Mesothelial cell of epicardium (in vitro differentiated cells): ENCODE results near the gene KCNQ2. TPM values are rescaled to one million over a fixed set of nuclear protein-coding genes. Genes with fewer than 3 reads are reported as not detected.

ENCODE experiments used
- DNase-seq, 2 experiments: peaks; one replicate each; pipeline ENCODE4 v3.0.0; 2021; ENCODE audit warnings: low spot score in 2 of 2; ENCODE audit not compliant: unreplicated experiment in 2 of 2
- H3K27ac Mint-ChIP-seq: 2 replicates; pipeline ENCODE4 v1.8.0; 2021; ENCODE audit warnings: mixed read lengths
- H3K27me3 Mint-ChIP-seq: 2 replicates; pipeline ENCODE4 v1.8.0; 2021; ENCODE audit warnings: low read depth, mixed read lengths
- H3K36me3 Mint-ChIP-seq: 2 replicates; pipeline ENCODE4 v1.8.0; 2021; ENCODE audit warnings: mixed read lengths
- H3K4me1 Mint-ChIP-seq: 2 replicates; pipeline ENCODE4 v1.8.0; 2021; ENCODE audit warnings: mixed read lengths
- H3K4me3 Mint-ChIP-seq: 2 replicates; pipeline ENCODE4 v1.8.0; 2021; ENCODE audit warnings: mild to moderate bottlenecking, moderate library complexity, mixed read lengths
- H3K9me3 Mint-ChIP-seq: 2 replicates; pipeline ENCODE4 v1.8.0; 2021; ENCODE audit warnings: mixed read lengths
- total RNA-seq: library from RNA; stranded (reverse); gene quantifications from 3 replicates; pipeline ENCODE4 v1.2.1, GENCODE V29; 2021
- TF ChIP-seq, protein P1 (sequence below): fragments of 200-600 bp; sonication (generic); IDR thresholded peaks from one replicate; pipeline ENCODE4 v1.5.0; 2021; ENCODE audit warnings: antibody characterized with exemption; ENCODE audit not compliant: unreplicated experiment

KCNQ2 gene
- total RNA-seq, 1 donor from 2014 or later, result 11.8 TPM

- no peak overlapping the region for H3K27ac Mint-ChIP-seq
- TF ChIP-seq, protein P1, sequence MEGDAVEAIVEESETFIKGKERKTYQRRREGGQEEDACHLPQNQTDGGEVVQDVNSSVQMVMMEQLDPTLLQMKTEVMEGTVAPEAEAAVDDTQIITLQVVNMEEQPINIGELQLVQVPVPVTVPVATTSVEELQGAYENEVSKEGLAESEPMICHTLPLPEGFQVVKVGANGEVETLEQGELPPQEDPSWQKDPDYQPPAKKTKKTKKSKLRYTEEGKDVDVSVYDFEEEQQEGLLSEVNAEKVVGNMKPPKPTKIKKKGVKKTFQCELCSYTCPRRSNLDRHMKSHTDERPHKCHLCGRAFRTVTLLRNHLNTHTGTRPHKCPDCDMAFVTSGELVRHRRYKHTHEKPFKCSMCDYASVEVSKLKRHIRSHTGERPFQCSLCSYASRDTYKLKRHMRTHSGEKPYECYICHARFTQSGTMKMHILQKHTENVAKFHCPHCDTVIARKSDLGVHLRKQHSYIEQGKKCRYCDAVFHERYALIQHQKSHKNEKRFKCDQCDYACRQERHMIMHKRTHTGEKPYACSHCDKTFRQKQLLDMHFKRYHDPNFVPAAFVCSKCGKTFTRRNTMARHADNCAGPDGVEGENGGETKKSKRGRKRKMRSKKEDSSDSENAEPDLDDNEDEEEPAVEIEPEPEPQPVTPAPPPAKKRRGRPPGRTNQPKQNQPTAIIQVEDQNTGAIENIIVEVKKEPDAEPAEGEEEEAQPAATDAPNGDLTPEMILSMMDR, result no peak
- H3K36me3 Mint-ChIP-seq, result no peaks in the 10 kb centered on the region
- H3K4me1 Mint-ChIP-seq, result peaks cover 3% of the 10 kb centered on the region
- H3K27me3 Mint-ChIP-seq, result no peaks in the 10 kb centered on the region
- no peaks in the 10 kb centered on the region for H3K9me3 Mint-ChIP-seq
- DNase-seq, result no peak
- no peak overlapping the region for H3K4me3 Mint-ChIP-seq
Observed at GRCh38 chr20:63433351-63433750, 39.1 kb downstream of the KCNQ2 start.

GRCh38 chr20:63432577-63433325 is 39.7 kb downstream of the KCNQ2 start:
- no peak overlapping the region for H3K27ac Mint-ChIP-seq
- peaks cover 3% of the 10 kb centered on the region for H3K4me1 Mint-ChIP-seq
- H3K36me3 Mint-ChIP-seq, result no peaks in the 10 kb centered on the region
- H3K27me3 Mint-ChIP-seq, result no peaks in the 10 kb centered on the region
- TF ChIP-seq, protein P1, result no peak
- no peaks in the 10 kb centered on the region for H3K9me3 Mint-ChIP-seq
- no peak overlapping the region for H3K4me3 Mint-ChIP-seq
- DNase-seq, result no peak

DNA sequence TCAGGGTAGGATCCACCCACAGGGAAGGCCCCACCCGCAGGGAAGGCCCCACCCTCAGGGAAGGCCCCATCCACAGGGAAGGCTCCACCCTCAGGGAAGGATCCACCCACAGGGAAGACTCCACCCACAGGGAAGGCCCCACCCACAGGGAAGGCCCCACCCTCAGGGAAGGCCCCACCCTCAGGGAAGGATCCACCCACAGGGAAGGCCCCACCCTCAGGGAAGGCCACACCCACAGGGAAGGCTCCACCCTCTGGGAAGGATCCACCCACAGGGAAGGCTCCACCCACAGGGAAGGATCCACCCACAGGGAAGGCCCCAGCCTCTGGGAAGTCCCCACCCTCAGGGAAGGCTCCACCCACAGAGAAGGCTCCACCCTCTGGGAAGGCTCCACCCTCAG is 40.5 kb downstream of the KCNQ2 start:
- H3K27me3 Mint-ChIP-seq, result peaks cover 1% of the 10 kb centered on the region
- no peak overlapping the region for H3K4me3 Mint-ChIP-seq
- DNase-seq, result no peak

DNA sequence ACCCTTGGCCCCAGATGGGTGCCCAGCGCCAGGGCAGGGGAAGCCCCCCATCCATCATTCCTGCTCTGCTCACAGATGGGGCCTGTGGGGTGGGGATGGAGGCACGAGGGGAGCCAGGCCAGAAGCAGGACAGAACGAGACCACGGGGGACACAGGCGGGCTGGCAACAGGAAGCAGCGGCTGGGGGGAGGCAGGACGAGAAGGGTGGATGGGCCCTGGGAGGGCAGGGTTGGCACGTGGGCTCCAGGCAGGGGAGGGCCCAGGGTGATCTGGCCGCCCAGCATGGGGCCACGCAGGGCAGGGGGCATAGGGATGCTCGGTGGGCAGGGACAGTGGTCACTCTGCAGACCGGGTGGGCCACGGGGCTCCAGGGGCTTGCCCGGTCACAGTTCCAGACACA is 41.6 kb downstream of the KCNQ2 start:
- peaks cover 3% of the 10 kb centered on the region for H3K4me1 Mint-ChIP-seq
- H3K27me3 Mint-ChIP-seq, result peaks cover 8% of the 10 kb centered on the region
- H3K27ac Mint-ChIP-seq, result no peak overlapping the region

More for the DNA sequence above, 40.5 kb downstream of the KCNQ2 start:
- TF ChIP-seq, protein P1, result no peak
- Mint-ChIP-seq H3K36me3 (no peaks in the 10 kb centered on the region), H3K27ac (no peak overlapping the region), H3K4me1 (peaks cover 3% of the 10 kb centered on the region), H3K9me3 (no peaks in the 10 kb centered on the region)

GRCh38 chr20:63429992-63430391 is 42.5 kb downstream of the KCNQ2 start:
- TF ChIP-seq, protein P1, result no peak
- H3K36me3 Mint-ChIP-seq, result no peaks in the 10 kb centered on the region
- H3K27me3 Mint-ChIP-seq, result peaks cover 12% of the 10 kb centered on the region
- H3K9me3 Mint-ChIP-seq, result no peaks in the 10 kb centered on the region
- H3K4me3 Mint-ChIP-seq, result no peak overlapping the region
- H3K4me1 Mint-ChIP-seq, result peaks cover 3% of the 10 kb centered on the region
- DNase-seq, result no peak
- H3K27ac Mint-ChIP-seq, result no peak overlapping the region

More for the DNA sequence above, 41.6 kb downstream of the KCNQ2 start:
- TF ChIP-seq, protein P1, result no peak
- DNase-seq, result no peak
- no peak overlapping the region for H3K4me3 Mint-ChIP-seq
- no peaks in the 10 kb centered on the region for H3K36me3 Mint-ChIP-seq
- H3K9me3 Mint-ChIP-seq, result no peaks in the 10 kb centered on the region
